ENCODE data around the gene ARHGAP6.

ARHGAP6 gene

DNA sequence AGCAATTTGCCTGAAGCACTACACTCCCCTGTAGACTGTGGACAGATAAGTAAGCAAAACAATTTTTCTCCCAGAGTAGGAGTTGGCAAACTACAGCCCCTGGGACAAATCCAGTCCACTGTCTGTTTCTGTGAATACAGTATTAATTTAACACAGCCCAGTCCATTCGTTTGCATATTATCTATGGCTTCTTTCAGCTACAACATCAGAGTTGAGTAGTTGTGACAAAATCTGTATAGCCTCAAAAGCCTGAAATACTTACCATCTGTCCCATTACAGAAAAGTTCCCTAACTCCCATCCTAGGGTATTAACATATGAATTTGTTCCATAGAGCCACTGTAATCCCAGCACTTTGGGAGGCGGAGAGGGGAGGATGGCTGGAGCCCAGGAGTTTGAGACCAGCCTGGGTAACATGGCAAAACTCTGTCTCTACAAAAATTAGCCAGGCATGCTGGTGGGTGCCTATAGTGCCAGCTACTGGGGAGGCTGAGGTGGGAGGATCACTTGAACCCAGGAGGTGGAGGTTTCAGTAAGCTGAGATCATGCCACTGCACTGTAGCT, 319.5 kb downstream of the ARHGAP6 start:
- DNase-seq = no peak

DNA sequence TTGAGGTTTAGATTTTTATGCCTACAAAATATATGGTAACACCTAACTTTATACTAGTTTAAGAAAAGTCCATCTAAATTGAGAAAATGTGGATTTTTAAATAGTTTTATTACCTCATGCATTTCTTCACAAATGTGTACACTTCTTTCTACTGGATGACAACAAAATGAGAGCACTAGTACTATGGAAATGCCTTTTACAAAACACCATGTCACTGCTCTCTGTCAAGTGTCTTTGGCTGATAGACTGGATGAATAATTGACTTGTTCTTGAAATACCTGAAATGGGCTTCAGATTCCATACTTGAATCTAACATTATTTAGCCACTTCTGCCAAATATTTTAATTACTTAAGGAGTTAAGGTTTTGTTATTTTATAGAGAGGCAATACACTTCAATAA, 323.0 kb downstream of the ARHGAP6 start:
- DNase-seq = no peak

- no peak for DNase-seq
Observed at GRCh38 chrX:11341274-11342201, 324.2 kb downstream of the ARHGAP6 start.

DNA sequence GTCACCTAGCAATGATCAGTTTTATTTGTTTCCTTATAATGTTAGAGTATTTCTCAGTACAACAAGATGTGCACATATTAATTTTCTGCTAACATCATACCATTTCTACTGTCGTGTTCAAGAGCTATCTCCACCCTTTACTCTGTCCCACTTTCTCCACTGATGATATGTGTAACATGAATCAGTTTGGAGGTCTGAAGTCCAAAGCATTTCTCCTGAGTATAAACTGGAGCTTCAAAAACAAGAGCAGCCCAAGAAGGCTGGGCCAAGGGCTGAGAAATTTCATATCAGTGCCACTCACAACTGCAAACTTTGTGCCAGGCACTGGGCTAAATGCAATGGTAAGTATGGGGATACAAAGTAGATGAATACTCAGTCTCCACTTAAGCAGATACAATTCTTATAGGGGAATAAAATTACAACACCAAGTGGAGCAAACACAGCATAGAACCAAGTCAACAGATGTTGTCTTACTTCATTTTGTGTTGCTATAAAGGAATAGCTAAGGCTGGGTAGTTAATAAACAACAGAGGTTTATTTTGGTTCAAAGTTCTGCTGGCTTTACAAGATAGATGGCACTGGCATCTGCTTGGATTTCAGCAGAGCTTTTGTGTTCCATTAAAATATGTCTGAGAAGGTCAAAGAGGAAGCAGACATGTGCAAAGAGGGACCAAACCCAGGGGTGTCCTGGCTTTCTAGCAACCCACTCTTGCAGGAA, 328.3 kb downstream of the ARHGAP6 start:
- no peak for DNase-seq

GRCh38 chrX:11336201-11336600, 329.5 kb downstream of the ARHGAP6 start:
- no peak for DNase-seq

DNA sequence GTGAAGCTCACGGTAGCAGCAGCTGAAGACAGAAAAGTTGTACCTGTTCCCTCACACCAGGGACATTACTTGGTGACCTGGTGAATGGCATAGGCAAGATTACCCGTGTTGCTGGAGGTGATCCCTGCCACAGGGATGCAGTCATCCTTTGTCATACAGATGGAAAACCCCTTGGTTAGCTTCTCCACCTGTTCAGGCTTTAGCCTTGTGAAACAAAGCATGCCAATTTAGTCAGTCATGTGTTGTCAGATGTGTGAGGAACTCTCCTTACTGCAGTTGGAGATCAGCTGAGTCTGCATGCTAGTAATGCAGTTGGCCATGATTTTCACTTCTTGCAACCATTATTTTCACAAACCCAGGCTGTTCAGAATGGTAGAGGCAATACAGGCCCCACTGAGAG, 331.6 kb downstream of the ARHGAP6 start:
- no peak for DNase-seq

DNA sequence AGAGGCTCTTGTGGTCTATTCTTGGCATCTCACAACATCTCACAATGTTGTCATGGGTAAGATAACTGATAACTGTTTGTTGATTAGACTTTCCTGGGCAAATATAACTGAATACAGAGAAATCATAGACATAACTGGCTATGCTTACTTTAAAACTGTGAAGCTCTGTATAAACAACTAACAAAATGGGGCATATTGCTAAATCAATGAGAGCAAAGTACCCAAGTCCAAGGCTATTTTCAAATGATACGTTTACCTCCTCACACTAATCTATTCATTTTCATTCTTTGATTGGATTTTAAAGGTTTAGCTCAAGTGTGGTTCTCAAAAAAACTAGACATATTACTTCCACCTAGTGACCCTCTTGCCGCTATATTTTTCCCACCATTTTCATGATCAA, 333.9 kb downstream of the ARHGAP6 start:
- DNase-seq = no peak

DNA sequence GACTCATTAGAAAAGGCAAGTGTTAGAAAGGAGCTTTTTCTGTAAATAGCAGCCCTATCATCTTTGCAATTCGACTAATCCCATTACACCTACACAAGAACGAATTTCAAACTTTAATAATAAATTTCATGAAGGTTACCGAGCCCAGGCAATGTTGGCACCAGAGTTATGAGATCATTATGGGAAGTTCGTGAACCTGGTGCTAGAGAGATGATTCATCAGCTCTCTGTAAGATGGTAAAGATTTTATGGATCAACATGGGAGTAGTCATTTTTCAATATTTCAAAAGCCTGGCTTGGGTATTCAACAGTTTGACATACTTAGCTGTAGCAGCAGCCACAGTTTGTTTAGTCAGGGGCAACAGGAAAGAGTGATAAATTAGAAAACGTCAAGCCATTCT, 336.7 kb downstream of the ARHGAP6 start:
- DNase-seq = no peak

GRCh38 chrX:11328134-11328533, 337.6 kb downstream of the ARHGAP6 start:
- no peak for DNase-seq

GRCh38 chrX:11321986-11322385, 343.7 kb downstream of the ARHGAP6 start:
- DNase-seq = no peak

DNA sequence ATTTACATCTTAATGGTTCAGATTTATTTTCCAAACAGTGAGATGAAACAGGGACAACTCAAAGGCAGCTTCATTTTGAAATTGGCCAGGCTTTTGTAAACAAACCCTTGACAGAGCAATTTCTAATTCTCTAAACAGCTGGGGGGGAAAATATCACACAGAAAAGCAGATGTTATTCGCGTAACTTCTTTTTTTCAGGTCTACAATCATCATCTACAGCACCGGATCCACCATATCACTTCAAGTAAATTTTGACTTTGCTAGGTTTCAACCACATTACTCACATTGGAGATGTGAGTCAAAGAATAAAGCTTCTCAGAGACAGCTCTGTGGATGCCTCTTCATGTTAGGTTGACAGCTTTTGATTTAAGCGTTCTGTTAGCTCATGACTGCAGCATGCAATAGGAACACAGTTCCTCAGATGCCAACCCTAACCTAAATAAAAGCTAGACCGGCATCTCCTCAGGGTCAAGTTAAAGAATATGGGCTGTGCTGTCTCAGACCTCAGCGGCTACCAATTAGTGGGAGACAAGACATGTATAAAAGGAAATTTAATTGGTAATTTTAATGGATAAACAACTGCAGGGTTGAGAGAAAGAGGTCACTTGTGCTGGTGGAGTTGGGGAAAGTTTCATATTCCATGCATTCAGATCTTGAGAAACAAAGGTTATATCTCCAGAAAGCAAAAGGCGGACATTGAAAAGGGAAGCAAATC, 345.8 kb downstream of the ARHGAP6 start:
- no peak for DNase-seq

DNA sequence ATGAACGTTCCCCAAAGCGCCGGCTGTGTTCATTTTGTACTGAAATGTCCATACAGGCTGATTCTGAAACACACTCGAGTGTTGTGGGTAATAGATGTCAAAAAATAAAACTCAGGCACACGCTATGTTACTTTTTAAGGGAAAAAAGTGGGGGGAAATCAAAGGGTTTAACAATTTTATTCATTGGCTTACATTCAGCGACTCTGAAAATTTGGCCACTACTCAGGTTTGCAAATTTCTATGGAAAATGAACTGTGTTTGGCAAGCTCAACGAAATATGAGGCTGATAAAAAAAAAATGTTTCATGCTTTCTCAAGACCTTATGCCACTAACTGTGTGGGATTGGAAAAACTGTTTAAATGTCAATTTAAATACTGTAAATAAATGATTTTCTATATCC, 354.0 kb downstream of the ARHGAP6 start:
- no peak for DNase-seq

DNA sequence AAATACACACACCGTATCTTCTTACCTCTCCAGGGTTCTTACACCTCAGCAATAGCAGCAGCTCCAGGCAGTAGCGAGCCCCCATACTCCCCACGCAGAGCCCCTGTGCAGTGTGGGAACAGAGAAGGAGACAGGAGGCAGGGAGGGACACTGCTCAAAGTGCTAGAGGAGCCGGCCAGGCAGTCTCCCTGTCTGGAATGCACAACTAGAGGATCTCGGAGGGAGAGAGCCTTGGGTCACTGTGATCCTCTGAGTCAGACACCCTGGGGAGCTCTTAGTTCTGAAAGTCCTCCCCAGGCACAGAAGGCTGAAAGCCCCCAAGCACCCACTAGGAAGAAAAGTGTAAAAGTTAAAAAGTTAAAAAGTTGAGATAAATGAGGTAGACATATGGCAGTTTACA, 356.5 kb downstream of the ARHGAP6 start:
- no peak for DNase-seq

GRCh38 chrX:11305641-11306040, 360.1 kb downstream of the ARHGAP6 start:
- DNase-seq = no peak

DNA sequence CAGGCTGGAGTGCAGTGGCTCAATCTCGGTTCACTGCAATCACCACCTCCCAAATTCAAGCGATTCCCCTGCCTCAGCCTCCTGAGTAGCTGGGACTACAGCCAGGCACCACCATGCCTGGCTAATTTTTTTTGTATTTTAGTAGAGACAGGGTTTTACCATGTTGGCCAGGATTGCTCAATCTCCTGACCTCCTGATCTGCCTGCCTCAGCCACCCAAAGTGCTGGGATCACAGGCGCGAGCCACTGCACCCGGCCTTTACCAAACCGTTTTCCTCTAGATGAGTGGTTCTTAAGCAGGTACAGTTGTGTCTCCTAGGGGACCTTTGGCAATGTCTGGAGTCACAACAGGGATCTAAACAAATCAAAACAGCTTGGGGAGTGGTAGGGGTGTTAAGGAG, 360.9 kb downstream of the ARHGAP6 start:
- no peak for DNase-seq

GRCh38 chrX:11298600-11298999, 367.1 kb downstream of the ARHGAP6 start:
- no peak for DNase-seq

- DNase-seq = no peak
Observed at GRCh38 chrX:11296051-11296450, 369.7 kb downstream of the ARHGAP6 start.

GRCh38 chrX:11293113-11293512, 372.6 kb downstream of the ARHGAP6 start, which contains the start of gene AMELX:
AMELX (plus strand) TSS chrX:11293413; CDS start chrX:11294789, 1,376 bp downstream.
- no peak for DNase-seq

DNA sequence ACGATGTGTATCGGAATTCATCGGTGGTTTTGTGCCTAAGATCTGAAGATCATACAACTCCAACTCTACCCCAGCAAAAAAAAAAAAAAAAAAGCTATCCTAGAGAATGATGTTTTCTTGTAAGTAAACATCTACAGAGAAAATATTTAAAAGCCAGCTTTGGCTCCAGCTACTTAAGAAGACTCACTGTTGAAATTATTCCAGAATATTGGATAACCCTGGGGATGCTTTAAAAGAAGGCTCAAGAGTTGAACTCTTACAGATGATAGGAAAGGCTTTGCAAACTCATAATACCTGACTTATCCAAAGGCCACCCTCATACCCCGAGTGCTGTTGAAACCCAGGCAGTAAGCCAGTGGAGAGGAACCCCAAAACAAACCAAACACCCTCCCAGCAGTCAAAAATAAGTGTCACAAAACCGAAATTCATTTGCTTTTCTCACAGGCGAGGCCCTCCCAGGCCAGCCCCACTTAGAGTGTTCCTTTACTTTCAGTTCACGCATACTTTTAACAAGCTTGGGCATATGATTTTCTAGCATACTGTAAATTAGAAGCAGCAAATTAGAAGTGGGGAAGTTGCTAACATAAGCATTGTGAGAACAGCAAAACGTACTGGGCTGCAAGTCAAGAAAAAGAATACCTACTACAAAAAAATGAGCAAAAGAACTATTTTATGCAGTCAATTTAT, 375.2 kb downstream of the ARHGAP6 start:
- no peak for DNase-seq

- no peak for DNase-seq
Observed at GRCh38 chrX:11287505-11287904, 378.2 kb downstream of the ARHGAP6 start.

DNA sequence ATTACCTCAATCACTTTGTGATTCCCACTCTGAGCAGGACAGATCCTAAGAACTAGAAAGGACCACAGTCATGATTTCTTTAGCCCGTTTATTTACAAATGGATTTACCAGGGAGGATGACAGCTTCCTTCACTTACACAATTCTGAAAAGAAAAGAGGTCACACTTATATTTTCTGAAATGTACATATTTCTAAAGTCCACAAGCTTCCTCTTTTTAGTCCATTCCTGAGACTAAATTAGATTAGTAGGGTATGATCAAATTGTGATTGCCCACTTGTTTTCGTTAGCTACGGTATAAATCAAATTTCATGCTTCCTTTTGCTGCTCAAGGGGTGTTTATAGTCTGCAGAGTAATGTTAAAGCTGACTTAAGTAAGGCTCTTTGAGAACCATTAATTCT, 380.1 kb downstream of the ARHGAP6 start:
- no peak for DNase-seq

DNA sequence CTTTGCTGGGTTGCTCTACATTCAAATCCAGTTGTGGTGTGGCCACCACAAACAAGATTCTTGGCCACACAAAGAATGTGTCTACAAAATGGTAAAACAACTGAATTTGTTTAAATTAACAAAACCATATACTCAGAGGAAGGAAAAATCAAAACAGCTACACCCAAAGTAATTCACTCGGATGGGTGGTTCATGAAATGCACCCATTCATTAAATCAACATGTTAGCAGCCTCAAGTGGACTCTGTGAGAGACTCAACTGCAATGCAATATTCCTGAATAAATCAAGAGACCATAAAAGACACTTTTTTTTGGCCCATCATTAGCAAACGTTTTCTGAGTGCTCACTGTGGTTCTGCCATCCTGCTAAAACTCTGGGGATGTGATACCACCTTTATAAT, 383.7 kb downstream of the ARHGAP6 start:
- no peak for DNase-seq

- no peak for DNase-seq
Observed at GRCh38 chrX:11273544-11273943, 392.2 kb downstream of the ARHGAP6 start.

Data from DMS79 treated with DMSO at 0.1 percent for 48 hours (cell line).